ENCODE results near the gene OR5V1.
"Not testable (repeated sequence)": the region's sequence is repeated elsewhere in the genome, so short reads cannot be mapped to it uniquely, and the experiment has no call there.

OR5V1 gene

DNA sequence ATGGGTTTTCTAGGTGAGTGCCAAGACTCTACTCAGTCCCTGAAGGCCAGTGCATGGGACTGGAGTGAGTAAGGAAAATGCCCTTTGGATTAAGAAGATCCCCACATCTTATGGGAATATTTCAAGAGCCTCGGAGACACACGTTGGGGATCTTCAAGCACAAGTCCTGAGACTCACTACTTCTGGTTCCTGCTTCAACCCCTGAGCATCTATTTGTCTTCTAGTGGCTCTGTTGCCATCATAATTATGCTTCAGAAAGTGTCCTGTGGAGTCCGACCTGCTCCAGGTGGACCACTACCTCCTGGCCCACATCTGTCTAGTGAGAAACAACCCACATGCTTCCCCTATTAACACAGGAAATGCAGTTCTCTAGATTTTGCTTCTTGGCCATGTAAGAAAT lies at the start of gene OR5V1:
OR5V1 (minus strand) TSS at position 101 of the 400 bp plus-strand sequence. CDS start 12,670 bp downstream, outside the sequence.
- DNase-seq: no peak

DNA sequence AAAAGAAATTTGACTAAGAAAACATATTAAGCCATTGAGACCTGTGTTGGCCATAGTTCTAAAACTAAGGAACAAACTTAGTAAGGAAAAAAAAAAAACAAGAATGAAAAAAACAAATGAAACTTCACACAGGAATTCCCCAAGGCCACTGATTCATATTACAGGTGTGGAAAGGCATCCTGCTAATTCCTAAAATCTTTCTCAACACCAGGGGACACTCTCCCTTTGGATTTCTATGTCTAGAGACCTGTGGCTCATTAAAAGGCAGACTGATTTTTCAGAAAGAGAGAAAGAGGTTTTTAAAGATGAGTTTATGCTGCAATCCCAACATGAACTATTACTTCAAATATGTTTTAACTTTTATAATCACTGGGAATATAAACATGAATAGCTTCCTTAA lies 45.9 kb upstream of the OR5V1 start, which contains the start of gene OR12D1:
OR12D1 (plus strand) TSS at position 341 of the 400 bp plus-strand sequence.
- no peak for DNase-seq

DNA sequence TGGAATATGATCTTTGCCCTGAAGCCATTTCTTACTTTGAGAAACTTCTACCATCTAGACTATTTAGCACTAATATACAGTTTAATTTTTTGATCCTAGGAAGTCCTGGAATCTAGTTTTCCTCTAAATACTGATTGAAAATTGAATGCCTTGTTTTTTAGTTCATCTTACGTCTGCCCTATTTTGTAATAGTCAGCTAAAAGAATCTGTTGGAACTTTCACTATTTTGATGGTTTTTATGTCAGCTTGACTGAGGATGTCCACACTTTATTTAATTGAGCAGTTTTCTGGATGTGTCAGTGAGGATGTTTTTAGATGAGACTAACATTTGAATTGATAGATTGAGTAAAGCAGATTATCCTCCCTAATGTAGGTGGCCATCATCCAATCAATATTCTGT lies 35.1 kb upstream of the OR5V1 start:
- DNase-seq: no peak

DNA sequence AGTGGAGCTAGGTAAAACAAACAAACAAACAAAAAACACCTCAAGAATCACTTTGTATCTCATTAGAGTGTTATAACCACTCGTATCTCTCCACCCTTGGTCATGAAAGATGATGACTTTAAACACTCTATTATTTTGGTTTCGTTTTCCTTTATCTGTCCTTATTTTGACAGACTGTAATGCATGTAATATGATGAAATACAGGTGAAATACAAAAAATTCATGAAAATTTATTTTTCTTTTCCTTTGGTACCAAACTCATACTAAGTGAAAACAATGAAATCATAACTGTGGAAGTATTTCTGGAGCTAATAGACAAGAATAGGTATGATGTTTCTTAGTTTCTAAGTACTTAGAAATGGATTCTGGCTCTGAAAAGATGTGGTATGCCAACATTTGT lies 30.9 kb upstream of the OR5V1 start:
- no peak for DNase-seq

DNA sequence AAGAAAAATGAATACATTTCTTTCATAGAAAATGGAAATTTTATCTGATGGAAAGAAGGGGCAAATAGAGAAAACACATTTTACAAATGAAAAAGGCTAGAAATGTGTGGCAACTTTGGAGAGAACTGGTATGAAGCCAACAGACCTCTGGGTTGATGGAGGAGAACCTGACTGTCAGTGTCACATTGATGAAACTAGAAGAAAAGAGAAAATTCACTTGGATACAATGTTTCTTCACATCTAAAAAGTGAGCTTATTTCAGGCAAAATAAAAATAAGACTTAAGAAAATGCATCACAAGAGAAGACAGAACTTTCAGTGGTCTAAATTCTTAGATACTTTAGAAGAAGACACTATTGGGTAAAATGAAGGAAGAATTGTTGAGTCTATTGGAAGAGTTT lies 26.7 kb upstream of the OR5V1 start, which contains the start of gene OR12D2:
OR12D2 (plus strand) TSS at position 301 of the 400 bp plus-strand sequence. CDS start 1,069 bp downstream, outside the sequence.
- no peak for DNase-seq

DNA sequence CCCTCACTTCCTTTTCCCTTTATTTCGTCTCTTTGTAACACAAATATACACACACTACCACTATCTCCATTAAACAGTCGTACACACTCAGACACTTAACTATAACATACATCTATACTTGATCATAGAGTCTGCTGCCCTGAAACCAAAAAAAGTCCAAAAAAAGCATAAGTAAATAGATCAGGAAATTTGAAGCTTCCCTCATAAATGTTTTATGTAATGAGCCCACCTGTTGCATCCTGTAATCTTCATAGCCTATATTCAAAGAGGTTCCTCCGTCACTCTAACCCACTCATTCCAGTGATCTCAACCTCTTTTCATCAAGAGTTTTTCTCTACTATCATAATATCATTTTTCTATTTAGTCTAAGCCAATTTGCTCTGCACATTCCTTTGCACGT lies 19.9 kb upstream of the OR5V1 start:
- DNase-seq: no peak

DNA sequence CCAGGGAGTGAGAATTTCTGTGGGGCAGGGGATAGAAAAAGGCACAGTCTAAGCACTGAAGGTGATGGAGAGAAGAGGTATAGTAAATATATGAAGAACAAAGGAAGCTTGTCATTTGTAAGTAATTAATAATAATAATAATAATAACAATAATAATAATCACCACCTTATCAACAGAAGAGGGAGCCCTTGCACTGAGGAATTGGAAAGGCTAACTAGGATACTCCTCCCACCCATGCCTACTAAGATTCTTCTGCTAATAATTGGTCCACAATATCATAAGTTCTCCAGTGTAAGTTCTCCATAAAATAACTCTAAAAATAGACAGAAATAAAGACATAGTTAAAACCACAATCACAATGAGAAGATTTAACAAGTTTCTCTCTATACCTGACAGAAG lies 7.3 kb upstream of the OR5V1 start:
- no peak for DNase-seq

DNA sequence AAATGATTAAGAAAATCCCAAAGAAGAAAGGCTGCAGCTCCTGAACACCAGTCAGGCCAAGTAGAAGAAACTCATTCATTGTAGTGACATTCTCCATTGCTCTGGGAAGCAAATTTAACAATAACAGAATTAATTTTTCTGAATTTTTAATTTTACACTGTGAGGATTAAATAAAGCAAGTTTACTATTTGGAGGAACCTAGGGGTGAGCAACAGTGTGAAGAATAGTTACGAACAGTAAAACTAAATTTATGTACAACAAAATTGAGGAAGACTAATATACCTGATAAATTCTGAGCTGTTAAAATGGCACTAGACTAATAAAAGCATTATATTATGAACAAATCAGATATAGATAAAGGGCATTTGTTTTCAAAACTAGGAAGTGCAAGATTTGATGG lies 6.5 kb upstream of the OR5V1 start, which contains the start of gene OR12D3:
OR12D3 (minus strand) TSS at position 101 of the 400 bp plus-strand sequence; CDS start at position 97, 4 bp downstream.
- DNase-seq: no peak

DNA sequence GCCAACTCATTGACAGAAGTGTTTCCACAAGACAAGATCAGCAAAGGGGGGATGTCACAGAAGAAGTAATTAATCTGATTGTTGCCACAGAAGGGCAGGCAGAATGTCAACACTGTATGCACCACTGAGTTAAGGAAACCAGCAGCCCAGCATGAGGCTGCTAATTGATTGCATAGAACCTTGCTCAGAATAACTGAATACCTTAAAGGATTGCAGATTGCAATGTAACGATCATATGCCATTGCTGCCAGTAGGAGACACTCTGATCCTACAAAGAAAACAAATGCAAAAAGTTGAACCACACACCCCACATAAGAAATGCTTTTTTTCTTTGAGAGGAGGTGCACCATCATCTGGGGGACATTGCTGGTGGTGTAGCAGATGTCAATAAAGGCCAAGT lies 13.1 kb downstream of the OR5V1 start:
- no peak for DNase-seq

DNA sequence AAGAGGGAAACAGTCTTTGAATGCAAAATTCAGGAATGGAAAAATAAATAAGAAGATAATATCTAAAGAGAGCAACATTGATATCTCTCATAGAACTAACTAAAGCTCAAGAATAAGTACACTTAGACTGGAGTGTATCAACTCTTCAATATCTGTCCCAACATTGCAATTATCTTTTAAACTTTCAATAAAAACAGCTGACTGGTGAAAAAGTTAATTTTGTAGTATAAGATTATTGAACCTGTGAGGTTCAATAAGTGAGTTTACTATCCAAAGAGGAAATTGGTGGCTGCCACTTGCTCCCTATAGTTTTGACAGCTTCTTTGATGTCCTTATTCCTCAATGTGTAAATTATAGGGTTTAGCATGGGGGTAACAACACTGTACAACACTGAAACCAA lies 13.7 kb downstream of the OR5V1 start:
- no peak for DNase-seq

DNA sequence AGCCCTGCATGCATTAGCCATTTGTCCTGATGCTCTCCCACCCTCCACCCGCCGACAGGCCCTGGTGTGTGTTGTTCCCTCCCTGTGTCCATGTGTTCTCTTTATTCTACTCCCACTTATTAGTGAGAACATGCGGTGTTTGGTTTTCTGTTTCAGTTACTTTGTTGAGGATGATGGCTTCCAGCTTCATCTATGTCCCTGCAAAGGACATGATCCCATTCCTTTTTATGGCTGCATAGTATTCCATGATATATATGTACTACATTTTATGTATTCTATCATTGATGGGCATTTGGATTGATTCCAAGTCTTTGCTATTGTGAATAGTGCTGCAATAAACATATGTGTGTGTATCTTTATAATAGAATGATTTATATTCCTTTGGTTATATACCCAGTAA lies 19.3 kb downstream of the OR5V1 start:
- DNase-seq: not testable (repeated sequence)

DNA sequence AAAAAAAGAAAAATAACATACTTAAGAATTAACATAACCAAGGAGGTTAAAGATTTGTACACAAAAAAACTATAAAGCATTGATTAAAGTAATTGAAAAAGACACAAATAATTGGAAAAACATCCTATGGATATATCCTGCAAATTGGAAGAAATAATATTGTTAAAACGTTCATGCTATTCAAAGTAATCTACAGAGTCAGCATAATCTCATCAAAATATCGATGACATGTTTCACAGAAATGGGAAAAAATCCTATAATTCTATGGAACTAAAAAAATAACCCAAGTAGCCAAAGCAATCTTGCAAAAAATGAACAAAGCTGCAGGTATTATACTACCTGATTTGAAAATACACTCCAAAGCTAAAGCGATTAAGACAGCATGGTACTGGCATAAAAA lies 23.3 kb downstream of the OR5V1 start:
- no peak for DNase-seq

DNA sequence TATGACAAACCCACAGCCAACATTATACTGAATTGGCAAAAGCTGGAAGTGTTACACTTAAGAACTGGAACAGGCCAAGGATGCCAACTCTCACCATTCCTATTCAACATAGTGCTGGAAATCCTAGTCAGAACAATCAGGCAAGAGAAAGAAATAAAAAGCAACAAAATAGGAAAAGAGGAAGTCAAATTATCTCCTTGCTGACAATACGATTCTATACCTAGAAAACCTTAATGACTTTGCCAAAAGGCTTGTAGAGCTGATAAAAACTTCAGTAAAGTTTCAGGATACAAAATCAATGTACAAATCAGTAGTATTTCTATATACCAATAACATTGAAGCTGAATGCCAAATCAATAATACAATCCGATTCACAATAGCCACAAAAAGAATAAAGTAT lies 32.4 kb downstream of the OR5V1 start:
- no peak for DNase-seq

DNA sequence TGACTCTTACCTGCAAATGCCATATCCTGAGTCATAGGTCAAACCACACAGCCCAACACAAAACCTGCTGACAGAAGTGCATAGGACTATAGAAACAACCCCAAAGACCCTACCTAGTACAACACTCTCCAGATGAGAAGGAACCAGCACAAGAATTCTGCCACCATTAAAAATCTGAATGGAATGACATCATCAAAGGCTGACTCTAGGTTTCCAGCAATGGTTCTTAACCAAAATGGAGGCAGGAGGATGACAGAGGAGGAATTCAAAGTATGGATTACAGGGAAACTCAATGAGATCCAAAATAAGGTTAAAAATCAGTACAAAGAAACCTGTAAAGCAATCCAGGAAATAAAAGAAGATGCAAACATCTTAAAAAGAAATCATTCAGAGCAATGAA lies 36.0 kb downstream of the OR5V1 start:
- no peak for DNase-seq

DNA sequence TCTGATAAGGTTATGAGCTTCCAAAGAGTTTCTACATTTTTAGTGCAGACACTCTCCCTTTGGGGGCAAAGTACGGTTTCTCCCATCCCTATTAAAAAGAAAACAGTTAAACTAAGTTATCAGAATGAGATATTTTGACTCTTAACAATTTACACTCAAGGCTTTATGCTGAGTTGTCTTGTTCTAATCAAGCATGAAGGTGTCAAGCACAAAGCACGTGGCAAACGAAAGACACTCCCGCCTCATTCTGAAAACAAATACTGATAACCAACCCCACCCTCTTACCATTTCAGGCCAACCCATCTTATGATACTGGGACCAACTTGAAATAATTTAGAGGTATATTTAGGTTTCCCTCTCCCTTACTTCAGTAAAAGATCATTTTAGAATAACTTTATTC lies 42.9 kb downstream of the OR5V1 start:
- DNase-seq: no peak

DNA sequence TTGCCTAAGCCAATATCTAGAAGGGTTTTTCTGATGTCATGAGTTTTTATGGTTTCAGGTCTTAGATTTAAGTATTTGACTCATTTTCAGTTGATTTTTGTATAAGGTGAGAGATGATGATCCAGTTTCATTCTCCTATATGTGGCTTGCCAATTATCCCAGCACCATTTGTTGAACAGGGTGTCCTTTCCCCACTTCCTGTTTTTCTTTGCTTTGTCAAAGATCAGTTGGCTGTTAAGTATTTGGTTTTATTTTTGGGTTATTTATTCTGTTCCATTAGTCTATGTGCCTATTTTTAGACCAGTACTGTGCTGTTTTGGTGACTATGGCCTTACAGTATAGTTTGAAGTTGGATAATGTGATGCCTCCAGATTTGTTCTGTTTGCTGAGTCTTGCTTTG lies 45.3 kb downstream of the OR5V1 start:
- not testable (repeated sequence) for DNase-seq

DNA sequence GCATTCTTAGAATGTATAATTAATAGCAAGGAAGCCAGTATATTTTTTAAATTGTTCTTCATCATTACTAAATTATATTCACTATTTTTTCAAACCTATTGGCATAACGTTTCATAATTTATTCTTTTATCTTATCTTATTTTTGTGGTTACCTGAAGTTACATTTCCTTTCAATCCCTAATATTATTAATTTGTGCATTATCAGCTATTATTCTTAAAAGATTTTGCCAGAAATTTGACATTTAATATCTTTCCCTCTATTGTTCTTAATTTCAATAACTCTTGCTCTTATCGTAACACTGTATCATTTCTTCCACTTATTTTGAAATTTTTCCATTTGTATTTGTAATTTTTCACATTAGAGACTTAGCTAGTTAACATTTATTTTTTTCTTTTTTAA lies 48.7 kb downstream of the OR5V1 start:
- DNase-seq: no peak

All from DMS153 (cell line).